Measurements from ENCODE around the gene GK.
A peak's percentile ranks its signal among the peaks of the same experiment; 100 is the strongest.

The GK gene

DNA sequence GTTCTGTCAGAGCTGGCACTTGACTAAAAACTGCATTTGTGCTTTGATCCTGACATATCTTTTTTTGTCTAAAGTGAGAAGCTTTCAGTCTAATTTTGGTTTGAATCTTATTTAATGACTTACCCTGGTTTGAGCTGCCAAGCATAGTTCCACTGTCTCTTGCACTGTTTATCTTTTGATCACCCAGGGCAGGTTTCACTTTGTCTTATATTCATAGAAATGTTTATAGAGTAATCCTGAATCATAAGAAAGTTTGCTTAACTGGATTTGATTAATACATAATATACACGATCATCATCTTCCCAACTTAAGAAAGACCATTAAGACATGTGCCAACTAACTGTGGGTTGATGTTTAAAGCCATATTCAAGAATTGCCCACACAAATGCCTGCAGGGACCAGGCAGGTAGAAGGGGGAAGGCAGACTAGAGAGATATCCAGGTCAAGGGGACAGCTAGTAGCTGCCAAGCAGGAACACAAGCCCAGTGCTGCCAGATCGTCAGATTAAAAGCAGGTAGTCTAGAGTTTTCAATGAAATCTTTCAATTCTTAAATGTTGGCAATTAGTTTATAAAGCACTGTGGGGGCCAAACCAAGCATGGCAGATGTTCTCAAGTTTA is 1.9 kb downstream of the GK start:
- Histone ChIP-seq H3K27me3 (ENCODE audit: insufficient read depth, low read length, poor library complexity, severe bottlenecking) (no peaks in the 10 kb centered on the region), H3K4me3 (ENCODE audit: low read length, poor library complexity, severe bottlenecking) (peak overlapping the region; percentile 8), H3K4me1 (ENCODE audit: insufficient read depth, low read length, poor library complexity, severe bottlenecking) (peaks cover 17% of the 10 kb centered on the region), H3K9me3 (ENCODE audit: insufficient read depth, low read depth, low read length) (no peaks in the 10 kb centered on the region), H2AFZ (ENCODE audit: low read length) (no peak overlapping the region), H4K20me1 (ENCODE audit: insufficient read depth, low read length, poor library complexity, severe bottlenecking) (no peaks in the 10 kb centered on the region), H3F3A (ENCODE audit: low read depth) (no peaks in the 10 kb centered on the region), H3K9me2 (replicated peaks; ENCODE audit: low read depth, low read length) (no peaks in the 10 kb centered on the region), H3K9ac (ENCODE audit: low read depth, low read length, poor library complexity, severe bottlenecking) (peak overlapping the region; percentile 23), H3K4me2 (ENCODE audit: low read depth, low read length, poor library complexity, severe bottlenecking) (peak overlapping the region; percentile 37), H3K36me3 (ENCODE audit: insufficient read depth, low read length) (no peaks in the 10 kb centered on the region), H3K79me2 (ENCODE audit: insufficient read depth, low read length) (peaks cover 9% of the 10 kb centered on the region)
- no peak for TF ChIP-seq EZH2phosphoT487 (IDR thresholded peaks at IDR 0.05; ENCODE audit: borderline replicate concordance)
- TF ChIP-seq, protein P1, sequence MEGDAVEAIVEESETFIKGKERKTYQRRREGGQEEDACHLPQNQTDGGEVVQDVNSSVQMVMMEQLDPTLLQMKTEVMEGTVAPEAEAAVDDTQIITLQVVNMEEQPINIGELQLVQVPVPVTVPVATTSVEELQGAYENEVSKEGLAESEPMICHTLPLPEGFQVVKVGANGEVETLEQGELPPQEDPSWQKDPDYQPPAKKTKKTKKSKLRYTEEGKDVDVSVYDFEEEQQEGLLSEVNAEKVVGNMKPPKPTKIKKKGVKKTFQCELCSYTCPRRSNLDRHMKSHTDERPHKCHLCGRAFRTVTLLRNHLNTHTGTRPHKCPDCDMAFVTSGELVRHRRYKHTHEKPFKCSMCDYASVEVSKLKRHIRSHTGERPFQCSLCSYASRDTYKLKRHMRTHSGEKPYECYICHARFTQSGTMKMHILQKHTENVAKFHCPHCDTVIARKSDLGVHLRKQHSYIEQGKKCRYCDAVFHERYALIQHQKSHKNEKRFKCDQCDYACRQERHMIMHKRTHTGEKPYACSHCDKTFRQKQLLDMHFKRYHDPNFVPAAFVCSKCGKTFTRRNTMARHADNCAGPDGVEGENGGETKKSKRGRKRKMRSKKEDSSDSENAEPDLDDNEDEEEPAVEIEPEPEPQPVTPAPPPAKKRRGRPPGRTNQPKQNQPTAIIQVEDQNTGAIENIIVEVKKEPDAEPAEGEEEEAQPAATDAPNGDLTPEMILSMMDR (conservative IDR thresholded peaks at IDR 0.05; ENCODE audit: low read length), result no peak

GRCh38 chrX:30655991-30656390 is 2.8 kb downstream of the GK start:
- no peak overlapping the region for H3K9ac ChIP-seq (ENCODE audit: low read depth, low read length, poor library complexity, severe bottlenecking)
- no peaks in the 10 kb centered on the region for H3K9me2 ChIP-seq (replicated peaks; ENCODE audit: low read depth, low read length)
- H3K9me3 ChIP-seq (ENCODE audit: insufficient read depth, low read depth, low read length), result no peaks in the 10 kb centered on the region
- no peaks in the 10 kb centered on the region for H3F3A ChIP-seq (ENCODE audit: low read depth)
- peak overlapping the region; percentile 37 for H3K4me2 ChIP-seq (ENCODE audit: low read depth, low read length, poor library complexity, severe bottlenecking)
- H3K27me3 ChIP-seq (ENCODE audit: insufficient read depth, low read length, poor library complexity, severe bottlenecking), result no peaks in the 10 kb centered on the region
- peaks cover 9% of the 10 kb centered on the region for H3K79me2 ChIP-seq (ENCODE audit: insufficient read depth, low read length)
- peaks cover 17% of the 10 kb centered on the region for H3K4me1 ChIP-seq (ENCODE audit: insufficient read depth, low read length, poor library complexity, severe bottlenecking)
- no peaks in the 10 kb centered on the region for H4K20me1 ChIP-seq (ENCODE audit: insufficient read depth, low read length, poor library complexity, severe bottlenecking)
- no peak for TF ChIP-seq EZH2phosphoT487 (IDR thresholded peaks at IDR 0.05; ENCODE audit: borderline replicate concordance)
- TF ChIP-seq, protein P1 (conservative IDR thresholded peaks at IDR 0.05; ENCODE audit: low read length), result no peak
- no peak overlapping the region for H3K4me3 ChIP-seq (ENCODE audit: low read length, poor library complexity, severe bottlenecking)
- H2AFZ ChIP-seq (ENCODE audit: low read length), result no peak overlapping the region
- H3K36me3 ChIP-seq (ENCODE audit: insufficient read depth, low read length), result no peaks in the 10 kb centered on the region

GRCh38 chrX:30657196-30658161 is 4.3 kb downstream of the GK start:
- H3K9me2 ChIP-seq (replicated peaks; ENCODE audit: low read depth, low read length), result no peaks in the 10 kb centered on the region
- H3K4me1 ChIP-seq (ENCODE audit: insufficient read depth, low read length, poor library complexity, severe bottlenecking), result peaks cover 17% of the 10 kb centered on the region
- TF ChIP-seq, protein P1 (conservative IDR thresholded peaks at IDR 0.05; ENCODE audit: low read length), result no peak
- TF ChIP-seq EZH2phosphoT487 (IDR thresholded peaks at IDR 0.05; ENCODE audit: borderline replicate concordance), result no peak
- no peak overlapping the region for H3K4me3 ChIP-seq (ENCODE audit: low read length, poor library complexity, severe bottlenecking)
- H3K79me2 ChIP-seq (ENCODE audit: insufficient read depth, low read length), result peaks cover 9% of the 10 kb centered on the region
- no peaks in the 10 kb centered on the region for H3F3A ChIP-seq (ENCODE audit: low read depth)
- H3K36me3 ChIP-seq (ENCODE audit: insufficient read depth, low read length), result no peaks in the 10 kb centered on the region
- no peak overlapping the region for H2AFZ ChIP-seq (ENCODE audit: low read length)
- H4K20me1 ChIP-seq (ENCODE audit: insufficient read depth, low read length, poor library complexity, severe bottlenecking), result no peaks in the 10 kb centered on the region
- H3K9me3 ChIP-seq (ENCODE audit: insufficient read depth, low read depth, low read length), result no peaks in the 10 kb centered on the region
- H3K27me3 ChIP-seq (ENCODE audit: insufficient read depth, low read length, poor library complexity, severe bottlenecking), result no peaks in the 10 kb centered on the region
- no peak overlapping the region for H3K4me2 ChIP-seq (ENCODE audit: low read depth, low read length, poor library complexity, severe bottlenecking)
- H3K9ac ChIP-seq (ENCODE audit: low read depth, low read length, poor library complexity, severe bottlenecking), result no peak overlapping the region
